HEK293 (cell line): ENCODE data around the gene TTLL13.

Experiments used
- GFI1B ChIP-seq: fragments of 450-650 bp; formaldehyde crosslinking; IDR thresholded peaks from 2 replicates; pipeline ENCODE4 v1.5.1; 2016; ENCODE audit warnings: missing biosample characterization, missing genetic modification characterization
- HOXA7 ChIP-seq: sonication (generic); formaldehyde crosslinking; IDR thresholded peaks from 2 replicates; pipeline ENCODE4 v1.8.1; 2022; ENCODE audit warnings: missing genetic modification reagents, borderline replicate concordance
- HOXD13 ChIP-seq: sonication (generic); formaldehyde crosslinking; IDR thresholded peaks from 2 replicates; pipeline ENCODE4 v1.8.0; 2022; ENCODE audit warnings: missing genetic modification reagents, borderline replicate concordance
- IKZF3 ChIP-seq: fragments of 450-650 bp; IDR thresholded peaks from 2 replicates; pipeline ENCODE4 v1.5.0; 2018; ENCODE audit warnings: missing biosample characterization, mild to moderate bottlenecking, missing genetic modification characterization, moderate library complexity
- SCRT2 ChIP-seq: fragments of 450-650 bp; formaldehyde crosslinking; IDR thresholded peaks from 2 replicates; pipeline ENCODE4 v1.5.1; 2016; ENCODE audit warnings: missing biosample characterization, missing genetic modification characterization
- WT1 ChIP-seq: fragments of 450-650 bp; formaldehyde crosslinking; IDR thresholded peaks from 2 replicates; pipeline ENCODE4 v1.5.1; 2016; ENCODE audit warnings: missing biosample characterization, missing genetic modification characterization
- ZEB2 ChIP-seq: fragments of 450-650 bp; formaldehyde crosslinking; IDR thresholded peaks from 2 replicates; pipeline ENCODE4 v1.5.1; 2016; ENCODE audit warnings: missing biosample characterization, missing genetic modification characterization
- ZNF202 ChIP-seq: fragments of 450-650 bp; formaldehyde crosslinking; IDR thresholded peaks from 2 replicates; pipeline ENCODE4 v1.5.1; 2016; ENCODE audit warnings: missing biosample characterization, missing genetic modification characterization, borderline replicate concordance
- ZNF23 ChIP-seq: fragments of 450-650 bp; formaldehyde crosslinking; IDR thresholded peaks from 2 replicates; pipeline ENCODE4 v1.5.1; 2016; ENCODE audit warnings: missing biosample characterization, missing genetic modification characterization, borderline replicate concordance
- ZNF248 ChIP-seq: fragments of 450-650 bp; formaldehyde crosslinking; IDR thresholded peaks from 2 replicates; pipeline ENCODE4 v1.5.1; 2017; ENCODE audit warnings: missing biosample characterization, missing genetic modification characterization
- ZNF404 ChIP-seq: fragments of 450-650 bp; formaldehyde crosslinking; IDR thresholded peaks from 2 replicates; pipeline ENCODE4 v1.5.1; 2017; ENCODE audit warnings: missing biosample characterization, missing genetic modification characterization
- ZNF548 ChIP-seq: fragments of 450-650 bp; formaldehyde crosslinking; IDR thresholded peaks from 2 replicates; pipeline ENCODE4 v1.5.1; 2016; ENCODE audit warnings: missing biosample characterization, missing genetic modification characterization
- ZNF549 ChIP-seq: fragments of 450-650 bp; IDR thresholded peaks from 2 replicates; pipeline ENCODE4 v1.5.1; 2018; ENCODE audit warnings: missing biosample characterization, missing genetic modification characterization, mild to moderate bottlenecking, inconsistent platforms, moderate library complexity
- ZNF596 ChIP-seq: fragments of 450-650 bp; IDR thresholded peaks from 2 replicates; pipeline ENCODE4 v1.5.0; 2018; ENCODE audit warnings: missing biosample characterization, mild to moderate bottlenecking, missing genetic modification characterization, moderate library complexity
- ZNF629 ChIP-seq: fragments of 450-650 bp; formaldehyde crosslinking; IDR thresholded peaks from 2 replicates; pipeline ENCODE4 v1.5.1; 2017; ENCODE audit warnings: missing biosample characterization, missing genetic modification characterization
- ZNF776 ChIP-seq: fragments of 450-650 bp; formaldehyde crosslinking; IDR thresholded peaks from 2 replicates; pipeline ENCODE4 v1.5.0; 2017; ENCODE audit warnings: missing biosample characterization, missing genetic modification characterization, borderline replicate concordance
- ZNF777 ChIP-seq: fragments of 450-650 bp; formaldehyde crosslinking; IDR thresholded peaks from 2 replicates; pipeline ENCODE4 v1.5.1; 2017; ENCODE audit warnings: missing biosample characterization, missing genetic modification characterization, borderline replicate concordance
- TF ChIP-seq, protein P1 (sequence below): fragments of 450-650 bp; formaldehyde crosslinking; IDR thresholded peaks from 2 replicates; pipeline ENCODE4 v1.5.1; 2016; ENCODE audit warnings: missing biosample characterization, missing genetic modification characterization
- TF ChIP-seq, protein P2 (sequence below): fragments of 450-650 bp; formaldehyde crosslinking; IDR thresholded peaks from 2 replicates; pipeline ENCODE4 v1.5.1; 2016; ENCODE audit warnings: missing biosample characterization, missing genetic modification characterization
- TF ChIP-seq, protein P3 (sequence below): fragments of 450-650 bp; formaldehyde crosslinking; IDR thresholded peaks from 2 replicates; pipeline ENCODE4 v1.5.1; 2016; ENCODE audit warnings: missing biosample characterization, missing genetic modification characterization
- TF ChIP-seq, protein P4 (sequence below): fragments of 450-650 bp; formaldehyde crosslinking; IDR thresholded peaks from 2 replicates; pipeline ENCODE4 v1.5.0; 2017; ENCODE audit warnings: missing biosample characterization, missing genetic modification characterization, borderline replicate concordance
- TF ChIP-seq, protein P5 (sequence below): fragments of 450-650 bp; formaldehyde crosslinking; IDR thresholded peaks from 2 replicates; pipeline ENCODE4 v1.5.1; 2016; ENCODE audit warnings: missing biosample characterization, missing genetic modification characterization, low read depth
- TF ChIP-seq, protein P6 (sequence below): fragments of 450-650 bp; formaldehyde crosslinking; IDR thresholded peaks from 2 replicates; pipeline ENCODE4 v1.5.1; 2016; ENCODE audit warnings: missing biosample characterization, missing genetic modification characterization

The TTLL13 gene

DNA sequence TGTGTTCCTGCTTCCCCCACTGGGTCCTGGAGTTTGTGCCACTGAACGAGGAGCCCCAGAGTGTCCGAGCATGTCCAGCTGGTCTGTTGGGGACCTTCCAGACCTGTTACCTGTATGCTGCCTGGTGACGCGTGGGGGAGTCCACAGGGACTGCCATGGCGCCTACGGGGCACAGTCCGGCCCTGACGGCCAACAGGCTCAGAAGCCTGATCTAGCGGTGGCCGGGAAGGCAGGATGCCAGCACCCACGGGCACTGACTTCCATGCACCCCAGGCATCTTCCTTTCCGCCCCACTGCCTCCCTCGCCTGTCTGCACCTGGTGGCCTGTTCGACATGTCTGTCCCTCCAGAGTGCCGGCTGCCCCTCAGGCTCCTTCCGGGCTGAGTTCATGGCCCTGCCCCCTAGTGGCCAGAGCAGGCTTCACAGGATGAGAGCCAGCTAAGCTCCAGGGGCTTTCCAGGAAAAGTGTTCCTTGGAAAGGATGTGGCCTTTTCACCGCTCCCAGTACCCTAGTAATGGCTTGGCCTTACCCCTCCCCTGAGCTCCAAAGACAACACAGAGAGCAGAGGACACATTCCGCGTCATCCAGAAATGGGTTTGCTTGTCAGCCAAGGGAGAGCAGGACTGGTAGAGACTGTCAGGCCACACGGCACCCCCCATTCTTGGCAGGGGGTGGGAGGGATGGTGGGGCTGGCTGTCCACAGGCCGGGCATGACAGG, 51.8 kb downstream of the TTLL13 start (continued):
- TF ChIP-seq WT1 (tag by site-specific recombination) = no peak
- TF ChIP-seq, protein P1, sequence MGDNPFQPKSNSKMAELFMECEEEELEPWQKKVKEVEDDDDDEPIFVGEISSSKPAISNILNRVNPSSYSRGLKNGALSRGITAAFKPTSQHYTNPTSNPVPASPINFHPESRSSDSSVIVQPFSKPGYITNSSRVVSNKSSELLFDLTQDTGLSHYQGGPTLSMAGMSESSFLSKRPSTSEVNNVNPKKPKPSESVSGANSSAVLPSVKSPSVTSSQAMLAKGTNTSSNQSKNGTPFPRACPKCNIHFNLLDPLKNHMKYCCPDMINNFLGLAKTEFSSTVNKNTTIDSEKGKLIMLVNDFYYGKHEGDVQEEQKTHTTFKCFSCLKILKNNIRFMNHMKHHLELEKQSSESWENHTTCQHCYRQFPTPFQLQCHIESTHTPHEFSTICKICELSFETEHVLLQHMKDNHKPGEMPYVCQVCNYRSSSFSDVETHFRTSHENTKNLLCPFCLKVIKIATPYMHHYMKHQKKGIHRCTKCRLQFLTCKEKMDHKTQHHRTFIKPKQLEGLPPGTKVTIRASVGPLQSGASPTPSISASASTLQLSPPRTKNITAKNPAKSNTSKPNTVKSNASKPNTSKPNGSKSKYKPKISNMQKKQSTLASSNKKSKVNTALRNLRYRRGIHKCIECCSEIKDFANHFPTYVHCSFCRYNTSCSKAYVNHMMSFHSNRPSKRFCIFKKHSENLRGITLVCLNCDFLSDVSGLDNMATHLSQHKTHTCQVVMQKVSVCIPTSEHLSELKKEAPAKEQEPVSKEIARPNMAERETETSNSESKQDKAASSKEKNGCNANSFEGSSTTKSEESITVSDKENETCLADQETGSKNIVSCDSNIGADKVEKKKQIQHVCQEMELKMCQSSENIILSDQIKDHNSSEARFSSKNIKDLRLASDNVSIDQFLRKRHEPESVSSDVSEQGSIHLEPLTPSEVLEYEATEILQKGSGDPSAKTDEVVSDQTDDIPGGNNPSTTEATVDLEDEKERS (tag by site-specific recombination) = no peak
- no peak for TF ChIP-seq ZNF776 (tag by site-specific recombination)
- no peak for TF ChIP-seq GFI1B (tag by site-specific recombination)
- TF ChIP-seq ZNF549 (tag by site-specific recombination) = no peak
- TF ChIP-seq, protein P2, sequence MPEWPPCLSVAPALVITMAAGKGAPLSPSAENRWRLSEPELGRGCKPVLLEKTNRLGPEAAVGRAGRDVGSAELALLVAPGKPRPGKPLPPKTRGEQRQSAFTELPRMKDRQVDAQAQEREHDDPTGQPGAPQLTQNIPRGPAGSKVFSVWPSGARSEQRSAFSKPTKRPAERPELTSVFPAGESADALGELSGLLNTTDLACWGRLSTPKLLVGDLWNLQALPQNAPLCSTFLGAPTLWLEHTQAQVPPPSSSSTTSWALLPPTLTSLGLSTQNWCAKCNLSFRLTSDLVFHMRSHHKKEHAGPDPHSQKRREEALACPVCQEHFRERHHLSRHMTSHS (tag by site-specific recombination) = no peak
- no peak for TF ChIP-seq HOXD13
- TF ChIP-seq ZNF629 (tag by site-specific recombination) = no peak
- no peak for TF ChIP-seq ZNF777
- TF ChIP-seq HOXA7 (CRISPR knock-in tag) = no peak
- no peak for TF ChIP-seq ZNF248 (tag by site-specific recombination)
- no peak for TF ChIP-seq ZNF404 (tag by site-specific recombination)
- TF ChIP-seq ZEB2 (tag by site-specific recombination) = no peak
- TF ChIP-seq, protein P3, sequence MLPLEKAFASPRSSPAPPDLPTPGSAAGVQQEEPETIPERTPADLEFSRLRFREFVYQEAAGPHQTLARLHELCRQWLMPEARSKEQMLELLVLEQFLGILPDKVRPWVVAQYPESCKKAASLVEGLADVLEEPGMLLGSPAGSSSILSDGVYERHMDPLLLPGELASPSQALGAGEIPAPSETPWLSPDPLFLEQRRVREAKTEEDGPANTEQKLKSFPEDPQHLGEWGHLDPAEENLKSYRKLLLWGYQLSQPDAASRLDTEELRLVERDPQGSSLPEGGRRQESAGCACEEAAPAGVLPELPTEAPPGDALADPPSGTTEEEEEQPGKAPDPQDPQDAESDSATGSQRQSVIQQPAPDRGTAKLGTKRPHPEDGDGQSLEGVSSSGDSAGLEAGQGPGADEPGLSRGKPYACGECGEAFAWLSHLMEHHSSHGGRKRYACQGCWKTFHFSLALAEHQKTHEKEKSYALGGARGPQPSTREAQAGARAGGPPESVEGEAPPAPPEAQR (tag by site-specific recombination) = no peak
- TF ChIP-seq, protein P4, sequence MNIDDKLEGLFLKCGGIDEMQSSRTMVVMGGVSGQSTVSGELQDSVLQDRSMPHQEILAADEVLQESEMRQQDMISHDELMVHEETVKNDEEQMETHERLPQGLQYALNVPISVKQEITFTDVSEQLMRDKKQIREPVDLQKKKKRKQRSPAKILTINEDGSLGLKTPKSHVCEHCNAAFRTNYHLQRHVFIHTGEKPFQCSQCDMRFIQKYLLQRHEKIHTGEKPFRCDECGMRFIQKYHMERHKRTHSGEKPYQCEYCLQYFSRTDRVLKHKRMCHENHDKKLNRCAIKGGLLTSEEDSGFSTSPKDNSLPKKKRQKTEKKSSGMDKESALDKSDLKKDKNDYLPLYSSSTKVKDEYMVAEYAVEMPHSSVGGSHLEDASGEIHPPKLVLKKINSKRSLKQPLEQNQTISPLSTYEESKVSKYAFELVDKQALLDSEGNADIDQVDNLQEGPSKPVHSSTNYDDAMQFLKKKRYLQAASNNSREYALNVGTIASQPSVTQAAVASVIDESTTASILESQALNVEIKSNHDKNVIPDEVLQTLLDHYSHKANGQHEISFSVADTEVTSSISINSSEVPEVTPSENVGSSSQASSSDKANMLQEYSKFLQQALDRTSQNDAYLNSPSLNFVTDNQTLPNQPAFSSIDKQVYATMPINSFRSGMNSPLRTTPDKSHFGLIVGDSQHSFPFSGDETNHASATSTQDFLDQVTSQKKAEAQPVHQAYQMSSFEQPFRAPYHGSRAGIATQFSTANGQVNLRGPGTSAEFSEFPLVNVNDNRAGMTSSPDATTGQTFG (tag by site-specific recombination) = no peak
- TF ChIP-seq, protein P5, sequence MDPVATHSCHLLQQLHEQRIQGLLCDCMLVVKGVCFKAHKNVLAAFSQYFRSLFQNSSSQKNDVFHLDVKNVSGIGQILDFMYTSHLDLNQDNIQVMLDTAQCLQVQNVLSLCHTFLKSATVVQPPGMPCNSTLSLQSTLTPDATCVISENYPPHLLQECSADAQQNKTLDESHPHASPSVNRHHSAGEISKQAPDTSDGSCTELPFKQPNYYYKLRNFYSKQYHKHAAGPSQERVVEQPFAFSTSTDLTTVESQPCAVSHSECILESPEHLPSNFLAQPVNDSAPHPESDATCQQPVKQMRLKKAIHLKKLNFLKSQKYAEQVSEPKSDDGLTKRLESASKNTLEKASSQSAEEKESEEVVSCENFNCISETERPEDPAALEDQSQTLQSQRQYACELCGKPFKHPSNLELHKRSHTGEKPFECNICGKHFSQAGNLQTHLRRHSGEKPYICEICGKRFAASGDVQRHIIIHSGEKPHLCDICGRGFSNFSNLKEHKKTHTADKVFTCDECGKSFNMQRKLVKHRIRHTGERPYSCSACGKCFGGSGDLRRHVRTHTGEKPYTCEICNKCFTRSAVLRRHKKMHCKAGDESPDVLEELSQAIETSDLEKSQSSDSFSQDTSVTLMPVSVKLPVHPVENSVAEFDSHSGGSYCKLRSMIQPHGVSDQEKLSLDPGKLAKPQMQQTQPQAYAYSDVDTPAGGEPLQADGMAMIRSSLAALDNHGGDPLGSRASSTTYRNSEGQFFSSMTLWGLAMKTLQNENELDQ (tag by site-specific recombination) = no peak
- TF ChIP-seq ZNF23 = no peak
- TF ChIP-seq, protein P6, sequence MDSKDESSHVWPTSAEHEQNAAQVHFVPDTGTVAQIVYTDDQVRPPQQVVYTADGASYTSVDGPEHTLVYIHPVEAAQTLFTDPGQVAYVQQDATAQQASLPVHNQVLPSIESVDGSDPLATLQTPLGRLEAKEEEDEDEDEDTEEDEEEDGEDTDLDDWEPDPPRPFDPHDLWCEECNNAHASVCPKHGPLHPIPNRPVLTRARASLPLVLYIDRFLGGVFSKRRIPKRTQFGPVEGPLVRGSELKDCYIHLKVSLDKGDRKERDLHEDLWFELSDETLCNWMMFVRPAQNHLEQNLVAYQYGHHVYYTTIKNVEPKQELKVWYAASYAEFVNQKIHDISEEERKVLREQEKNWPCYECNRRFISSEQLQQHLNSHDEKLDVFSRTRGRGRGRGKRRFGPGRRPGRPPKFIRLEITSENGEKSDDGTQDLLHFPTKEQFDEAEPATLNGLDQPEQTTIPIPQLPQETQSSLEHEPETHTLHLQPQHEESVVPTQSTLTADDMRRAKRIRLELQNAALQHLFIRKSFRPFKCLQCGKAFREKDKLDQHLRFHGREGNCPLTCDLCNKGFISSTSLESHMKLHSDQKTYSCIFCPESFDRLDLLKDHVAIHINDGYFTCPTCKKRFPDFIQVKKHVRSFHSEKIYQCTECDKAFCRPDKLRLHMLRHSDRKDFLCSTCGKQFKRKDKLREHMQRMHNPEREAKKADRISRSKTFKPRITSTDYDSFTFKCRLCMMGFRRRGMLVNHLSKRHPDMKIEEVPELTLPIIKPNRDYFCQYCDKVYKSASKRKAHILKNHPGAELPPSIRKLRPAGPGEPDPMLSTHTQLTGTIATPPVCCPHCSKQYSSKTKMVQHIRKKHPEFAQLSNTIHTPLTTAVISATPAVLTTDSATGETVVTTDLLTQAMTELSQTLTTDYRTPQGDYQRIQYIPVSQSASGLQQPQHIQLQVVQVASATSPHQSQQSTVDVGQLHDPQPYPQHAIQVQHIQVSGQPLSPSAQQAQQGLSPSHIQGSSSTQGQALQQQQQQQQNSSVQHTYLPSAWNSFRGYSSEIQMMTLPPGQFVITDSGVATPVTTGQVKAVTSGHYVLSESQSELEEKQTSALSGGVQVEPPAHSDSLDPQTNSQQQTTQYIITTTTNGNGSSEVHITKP (tag by site-specific recombination) = 0 out of 2 replicates have a peak, but pooled peaks have one; percentile 37
- no peak for TF ChIP-seq ZNF548 (tag by site-specific recombination)
- no peak for TF ChIP-seq ZNF596 (tag by site-specific recombination)
- TF ChIP-seq ZNF202 (tag by site-specific recombination) = 0 out of 2 replicates have a peak, but pooled peaks have one; percentile 59
- peak; percentile 83 for TF ChIP-seq IKZF3 (tag by site-specific recombination)
- no peak for TF ChIP-seq SCRT2 (tag by site-specific recombination)
